ENCODE measurements around the gene MYO7B. TPM values are rescaled to one million over a fixed set of nuclear protein-coding genes. Genes with fewer than 3 reads are reported as not detected.

Gene MYO7B
- total RNA-seq, 4 donors from 2014 or later, result 0.30 to 0.78 TPM; not detected in 2

DNA sequence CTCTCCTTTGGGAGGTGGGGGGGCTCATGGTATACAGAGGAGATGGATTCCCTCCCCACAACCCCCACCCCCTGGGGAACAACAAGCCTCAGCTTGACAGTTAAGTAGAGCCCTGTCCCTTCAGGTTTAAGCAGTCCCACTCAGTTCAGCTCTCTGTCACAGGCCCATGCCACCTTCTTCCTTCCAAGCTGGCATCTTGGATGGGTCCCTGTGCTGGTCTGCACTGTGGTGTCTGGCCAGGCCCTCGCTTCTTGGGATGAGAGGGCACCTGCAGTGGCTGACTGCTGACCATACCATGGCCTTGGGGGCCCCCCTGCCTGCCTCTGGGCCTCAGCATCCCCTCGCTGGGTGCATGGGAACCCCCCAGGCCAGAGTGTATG is 90.1 kb downstream of the MYO7B start:
- H3K4me1 ChIP-seq, result no peaks in the 10 kb centered on the region
- no peaks in the 10 kb centered on the region for H3K9me3 ChIP-seq
- H3K27me3 ChIP-seq, result no peaks in the 10 kb centered on the region
- no peaks in the 10 kb centered on the region for H3K36me3 ChIP-seq
- no peak overlapping the region for H3K4me3 ChIP-seq
- no peak for TF ChIP-seq POLR2A (IDR thresholded peaks at IDR 0.05)
- TF ChIP-seq EP300 (IDR thresholded peaks at IDR 0.05), result no peak
- TF ChIP-seq, protein P1, sequence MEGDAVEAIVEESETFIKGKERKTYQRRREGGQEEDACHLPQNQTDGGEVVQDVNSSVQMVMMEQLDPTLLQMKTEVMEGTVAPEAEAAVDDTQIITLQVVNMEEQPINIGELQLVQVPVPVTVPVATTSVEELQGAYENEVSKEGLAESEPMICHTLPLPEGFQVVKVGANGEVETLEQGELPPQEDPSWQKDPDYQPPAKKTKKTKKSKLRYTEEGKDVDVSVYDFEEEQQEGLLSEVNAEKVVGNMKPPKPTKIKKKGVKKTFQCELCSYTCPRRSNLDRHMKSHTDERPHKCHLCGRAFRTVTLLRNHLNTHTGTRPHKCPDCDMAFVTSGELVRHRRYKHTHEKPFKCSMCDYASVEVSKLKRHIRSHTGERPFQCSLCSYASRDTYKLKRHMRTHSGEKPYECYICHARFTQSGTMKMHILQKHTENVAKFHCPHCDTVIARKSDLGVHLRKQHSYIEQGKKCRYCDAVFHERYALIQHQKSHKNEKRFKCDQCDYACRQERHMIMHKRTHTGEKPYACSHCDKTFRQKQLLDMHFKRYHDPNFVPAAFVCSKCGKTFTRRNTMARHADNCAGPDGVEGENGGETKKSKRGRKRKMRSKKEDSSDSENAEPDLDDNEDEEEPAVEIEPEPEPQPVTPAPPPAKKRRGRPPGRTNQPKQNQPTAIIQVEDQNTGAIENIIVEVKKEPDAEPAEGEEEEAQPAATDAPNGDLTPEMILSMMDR (IDR thresholded peaks at IDR 0.05), result no peak
- H3K27ac ChIP-seq, result no peak overlapping the region
- WGBS, 2 donors, result 89 to 95% methylated on average over 2 of the region's 2 CpGs
- DNase-seq (ENCODE audit: low spot score in 2 of 2), result no peak

DNA sequence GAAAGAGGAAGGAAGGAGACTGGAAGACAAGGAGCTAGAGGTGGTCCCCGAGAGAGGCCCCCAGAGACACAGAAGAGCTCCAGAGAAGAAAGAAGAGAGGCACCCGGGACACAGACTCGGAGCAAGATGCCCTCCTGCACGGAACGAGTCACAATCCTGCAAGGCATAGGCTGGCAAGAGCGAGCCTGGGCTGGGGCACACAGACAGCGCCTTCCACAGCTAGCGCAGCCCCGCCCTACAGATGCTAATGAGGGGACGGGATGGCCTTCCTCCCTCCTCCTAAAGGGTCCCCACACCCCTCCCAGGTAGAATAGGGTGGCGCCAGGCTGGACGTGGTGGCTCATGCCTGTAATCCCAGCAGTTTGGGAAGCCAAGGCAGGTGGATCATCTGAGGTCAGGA is 90.7 kb downstream of the MYO7B start:
- 56 to 60% methylated on average over 11 to 12 of the region's 12 CpGs for WGBS, 2 donors

DNA sequence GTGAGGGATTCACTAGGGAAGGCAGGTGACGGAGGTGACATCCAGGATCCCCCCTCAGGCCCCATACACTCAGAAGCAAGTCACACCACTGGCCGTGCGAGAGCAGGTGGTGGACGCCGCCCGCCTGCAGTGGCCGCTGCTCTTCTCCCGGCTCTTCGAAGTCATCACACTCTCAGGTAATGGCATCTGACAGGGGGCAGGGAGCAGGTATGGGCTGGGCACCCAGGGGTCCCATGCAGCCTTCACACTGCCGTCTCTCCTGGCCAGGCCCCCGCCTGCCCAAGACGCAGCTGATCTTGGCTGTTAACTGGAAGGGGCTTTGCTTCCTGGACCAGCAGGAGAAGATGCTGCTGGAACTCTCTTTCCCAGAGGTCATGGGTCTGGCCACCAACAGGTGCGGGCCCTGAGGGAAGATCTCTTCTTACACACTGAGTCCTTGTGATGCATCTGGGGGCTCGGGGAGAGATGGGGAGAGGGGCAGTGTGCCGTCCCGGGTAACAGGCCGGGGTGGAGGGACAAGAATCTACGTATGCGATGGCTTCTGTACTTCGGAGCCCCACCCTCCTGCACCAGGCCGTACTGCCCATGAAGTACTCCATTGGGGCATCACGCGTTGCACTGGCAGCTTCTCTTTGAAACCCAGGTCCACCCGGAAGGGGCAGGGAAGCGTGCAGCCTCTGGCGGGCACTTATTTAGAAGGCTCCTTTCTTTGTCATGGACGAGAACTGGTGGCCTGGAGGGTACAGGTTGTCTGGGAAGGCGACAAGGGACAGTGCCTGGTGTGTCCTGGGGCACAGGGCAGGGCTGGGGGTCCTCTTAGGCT is 91.6 kb downstream of the MYO7B start:
- Histone ChIP-seq H3K4me1 (peaks cover 0 to 11% (median 0%) of the 10 kb centered on the region in 4 donors), H3K9me3 (no peaks in the 10 kb centered on the region), H3K27me3 (no peaks in the 10 kb centered on the region), H3K36me3 (no peaks in the 10 kb centered on the region), H3K4me3 (no peak overlapping the region), H3K27ac (no peak overlapping the region)
- no peak for DNase-seq (ENCODE audit: low spot score in 2 of 2)
- TF ChIP-seq, protein P1 (IDR thresholded peaks at IDR 0.05), result no peak
- no peak for TF ChIP-seq POLR2A (IDR thresholded peaks at IDR 0.05)
- no peak for TF ChIP-seq EP300 (IDR thresholded peaks at IDR 0.05)
- 83% methylated on average over 20 to 27 of the region's 28 CpGs for WGBS, 2 donors

More for the DNA sequence above, 90.7 kb downstream of the MYO7B start:
- H3K27ac ChIP-seq, result no peak overlapping the region
- H3K36me3 ChIP-seq, result no peaks in the 10 kb centered on the region
- peaks cover 0 to 2% (median 0%) of the 10 kb centered on the region in 4 donors for H3K4me1 ChIP-seq
- TF ChIP-seq EP300 (IDR thresholded peaks at IDR 0.05) (no peak), POLR2A (IDR thresholded peaks at IDR 0.05) (no peak)
- TF ChIP-seq, protein P1 (IDR thresholded peaks at IDR 0.05), result no peak
- no peaks in the 10 kb centered on the region for H3K27me3 ChIP-seq
- no peak overlapping the region for H3K4me3 ChIP-seq
- no peak for DNase-seq (ENCODE audit: low spot score in 2 of 2)
- no peaks in the 10 kb centered on the region for H3K9me3 ChIP-seq

DNA sequence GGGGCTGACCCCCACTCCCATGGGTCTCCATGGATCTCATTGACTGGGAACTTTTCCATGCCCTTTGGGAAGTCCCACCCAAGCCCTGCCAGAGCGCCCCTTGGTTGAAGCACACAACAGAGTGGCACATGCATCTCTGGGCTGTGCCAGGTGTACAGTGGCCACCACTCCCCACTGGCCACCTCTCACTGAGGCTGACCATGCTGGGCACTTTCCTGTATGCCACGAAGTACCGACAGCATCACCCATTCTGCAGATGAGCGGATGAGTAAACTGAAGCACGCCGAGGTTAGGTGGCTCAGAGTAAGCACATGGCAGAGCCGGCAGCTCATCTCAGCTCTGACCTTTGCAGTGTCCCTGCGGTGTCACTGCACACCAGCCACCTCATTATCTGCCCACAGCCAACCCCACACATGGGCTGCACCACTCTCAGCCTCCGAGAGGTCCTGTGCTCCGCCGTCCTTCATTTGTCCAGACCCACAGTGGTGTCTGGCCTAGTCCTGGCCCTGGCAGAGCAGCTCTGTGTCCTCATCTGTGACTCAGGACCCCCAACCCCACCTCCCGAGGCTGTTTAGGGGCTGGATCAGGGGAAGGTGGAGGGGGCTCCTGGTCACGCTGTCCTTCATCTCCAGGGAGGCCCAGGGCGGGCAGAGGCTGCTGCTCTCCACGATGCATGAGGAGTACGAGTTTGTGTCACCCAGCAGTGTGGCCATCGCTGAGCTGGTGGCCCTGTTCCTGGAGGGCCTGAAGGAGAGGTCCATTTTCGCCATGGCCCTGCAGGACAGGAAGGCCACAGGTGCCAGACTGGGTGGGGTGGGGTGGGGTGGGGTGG is 92.5 kb downstream of the MYO7B start:
- H3K9me3 ChIP-seq, result no peaks in the 10 kb centered on the region
- no peak overlapping the region for H3K4me3 ChIP-seq
- no peak for DNase-seq (ENCODE audit: low spot score in 2 of 2)
- no peaks in the 10 kb centered on the region for H3K36me3 ChIP-seq
- no peaks in the 10 kb centered on the region for H3K27me3 ChIP-seq
- TF ChIP-seq POLR2A (IDR thresholded peaks at IDR 0.05) (no peak), EP300 (IDR thresholded peaks at IDR 0.05) (no peak)
- TF ChIP-seq, protein P1 (IDR thresholded peaks at IDR 0.05), result no peak
- no peak overlapping the region for H3K27ac ChIP-seq
- peaks cover 0 to 19% (median 3%) of the 10 kb centered on the region in 4 donors for H3K4me1 ChIP-seq
- 86 to 87% methylated on average over 16 to 17 of the region's 18 CpGs for WGBS, 2 donors

All from tibial nerve (tissue), 4 donors.